Breast epithelium (tissue), 3 donors: Measurements from ENCODE around the gene KIF4B.

Source experiments
- POLR2AphosphoS5 ChIP-seq, 3 donors: sonication (generic); formaldehyde crosslinking; IDR thresholded peaks; one replicate each; pipeline ENCODE4 v1.6.1; 2017; ENCODE audit warnings: antibody characterized with exemption in 3 of 3
- TF ChIP-seq, protein P1 (sequence below), 3 donors: fragments of 450-650 bp; IDR thresholded peaks; one replicate each; pipeline ENCODE4 v1.5.1; 2016 to 2017; ENCODE audit warnings: antibody characterized with exemption in 3 of 3, mild to moderate bottlenecking in 3 of 3, moderate library complexity in 3 of 3

DNA sequence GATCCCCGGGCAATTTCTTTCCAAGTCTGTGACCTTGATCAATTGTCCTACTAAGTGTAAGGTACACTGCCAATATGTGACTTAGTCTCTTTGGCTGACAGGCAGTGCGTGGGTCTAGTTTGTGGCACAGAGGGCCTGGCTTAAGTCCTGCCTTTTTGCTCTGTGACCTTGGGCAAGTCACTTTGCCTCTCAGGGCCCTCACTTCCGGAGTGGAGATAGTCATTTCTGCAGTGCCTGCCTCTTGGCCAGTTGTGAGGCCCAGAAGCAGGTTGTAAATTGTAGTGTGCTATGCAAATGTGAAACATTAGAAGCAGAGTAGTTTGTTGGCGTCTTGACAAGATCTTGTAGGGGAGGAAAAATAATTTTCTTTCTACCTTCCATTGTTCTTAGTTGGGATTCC, 39.0 kb downstream of the KIF4B start:
- TF ChIP-seq, protein P1, sequence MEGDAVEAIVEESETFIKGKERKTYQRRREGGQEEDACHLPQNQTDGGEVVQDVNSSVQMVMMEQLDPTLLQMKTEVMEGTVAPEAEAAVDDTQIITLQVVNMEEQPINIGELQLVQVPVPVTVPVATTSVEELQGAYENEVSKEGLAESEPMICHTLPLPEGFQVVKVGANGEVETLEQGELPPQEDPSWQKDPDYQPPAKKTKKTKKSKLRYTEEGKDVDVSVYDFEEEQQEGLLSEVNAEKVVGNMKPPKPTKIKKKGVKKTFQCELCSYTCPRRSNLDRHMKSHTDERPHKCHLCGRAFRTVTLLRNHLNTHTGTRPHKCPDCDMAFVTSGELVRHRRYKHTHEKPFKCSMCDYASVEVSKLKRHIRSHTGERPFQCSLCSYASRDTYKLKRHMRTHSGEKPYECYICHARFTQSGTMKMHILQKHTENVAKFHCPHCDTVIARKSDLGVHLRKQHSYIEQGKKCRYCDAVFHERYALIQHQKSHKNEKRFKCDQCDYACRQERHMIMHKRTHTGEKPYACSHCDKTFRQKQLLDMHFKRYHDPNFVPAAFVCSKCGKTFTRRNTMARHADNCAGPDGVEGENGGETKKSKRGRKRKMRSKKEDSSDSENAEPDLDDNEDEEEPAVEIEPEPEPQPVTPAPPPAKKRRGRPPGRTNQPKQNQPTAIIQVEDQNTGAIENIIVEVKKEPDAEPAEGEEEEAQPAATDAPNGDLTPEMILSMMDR (IDR thresholded peaks at IDR 0.05), result no peak
- TF ChIP-seq POLR2AphosphoS5 (IDR thresholded peaks at IDR 0.05), result no peak
